ENCODE data around the gene ITGAD. TPM values are rescaled to one million over a fixed set of nuclear protein-coding genes. Genes with fewer than 3 reads are reported as not detected.
"Not testable (repeated sequence)": the region's sequence is repeated elsewhere in the genome, so short reads cannot be mapped to it uniquely, and the experiment has no call there.

ITGAD gene
- total RNA-seq, 1 donor from 2014 or later, result not detected

- Histone ChIP-seq H3K4me3 (ENCODE audit: low read depth, low read length) (no peak overlapping the region), H3K36me3 (ENCODE audit: control insufficient read depth, insufficient read depth, low read length) (no peaks in the 10 kb centered on the region), H3K27me3 (ENCODE audit: control insufficient read depth, insufficient read depth, low read length) (peaks cover 4% of the 10 kb centered on the region)
- no peak for DNase-seq (ENCODE audit: low read depth)
- TF ChIP-seq CTCF (IDR thresholded peaks at IDR 0.05; ENCODE audit: insufficient read depth, low read length, poor library complexity, severe bottlenecking), result no peak
Measured at GRCh38 chr16:31439519-31439918, 46.4 kb downstream of the ITGAD start.

- no peak for TF ChIP-seq CTCF (IDR thresholded peaks at IDR 0.05; ENCODE audit: insufficient read depth, low read length, poor library complexity, severe bottlenecking)
Measured at GRCh38 chr16:31440516-31441184, 47.5 kb downstream of the ITGAD start.

GRCh38 chr16:31441956-31442355 lies 48.8 kb downstream of the ITGAD start:
- Histone ChIP-seq H3K36me3 (ENCODE audit: control insufficient read depth, insufficient read depth, low read length) (no peaks in the 10 kb centered on the region), H3K4me3 (ENCODE audit: low read depth, low read length) (peak overlapping the region; percentile 62), H3K27me3 (ENCODE audit: control insufficient read depth, insufficient read depth, low read length) (peaks cover 4% of the 10 kb centered on the region)
- no peak for TF ChIP-seq CTCF (IDR thresholded peaks at IDR 0.05; ENCODE audit: insufficient read depth, low read length, poor library complexity, severe bottlenecking)
- DNase-seq (ENCODE audit: low read depth), result no peak

More at GRCh38 chr16:31440516-31441184, 47.5 kb downstream of the ITGAD start:
- Histone ChIP-seq H3K27me3 (ENCODE audit: control insufficient read depth, insufficient read depth, low read length) (peaks cover 4% of the 10 kb centered on the region), H3K4me3 (ENCODE audit: low read depth, low read length) (no peak overlapping the region), H3K36me3 (ENCODE audit: control insufficient read depth, insufficient read depth, low read length) (no peaks in the 10 kb centered on the region)
- DNase-seq (ENCODE audit: low read depth), result no peak

GRCh38 chr16:31445931-31446330 lies 52.8 kb downstream of the ITGAD start:
- H3K4me3 ChIP-seq (ENCODE audit: low read depth, low read length); DNase-seq (ENCODE audit: low read depth); H3K27me3 ChIP-seq (ENCODE audit: control insufficient read depth, insufficient read depth, low read length); H3K36me3 ChIP-seq (ENCODE audit: control insufficient read depth, insufficient read depth, low read length): not testable (repeated sequence)

- H3K36me3 ChIP-seq (ENCODE audit: control insufficient read depth, insufficient read depth, low read length), result no peaks in the 10 kb centered on the region
- DNase-seq (ENCODE audit: low read depth), result no peak
- no peak overlapping the region for H3K4me3 ChIP-seq (ENCODE audit: low read depth, low read length)
- H3K27me3 ChIP-seq (ENCODE audit: control insufficient read depth, insufficient read depth, low read length), result no peaks in the 10 kb centered on the region
- no peak for TF ChIP-seq CTCF (IDR thresholded peaks at IDR 0.05; ENCODE audit: insufficient read depth, low read length, poor library complexity, severe bottlenecking)
Measured at GRCh38 chr16:31451201-31451600, 58.1 kb downstream of the ITGAD start.

GRCh38 chr16:31451681-31452351 lies 58.7 kb downstream of the ITGAD start:
- H3K36me3 ChIP-seq (ENCODE audit: control insufficient read depth, insufficient read depth, low read length), result no peaks in the 10 kb centered on the region

More at GRCh38 chr16:31451681-31452351, 58.7 kb downstream of the ITGAD start:
- no peaks in the 10 kb centered on the region for H3K27me3 ChIP-seq (ENCODE audit: control insufficient read depth, insufficient read depth, low read length)
- TF ChIP-seq CTCF (IDR thresholded peaks at IDR 0.05; ENCODE audit: insufficient read depth, low read length, poor library complexity, severe bottlenecking), result peak; percentile 78
- no peak overlapping the region for H3K4me3 ChIP-seq (ENCODE audit: low read depth, low read length)
- no peak for DNase-seq (ENCODE audit: low read depth)
